Left lung (tissue), 10 donors: ENCODE data around the gene POMGNT2. TPM values are rescaled to one million over a fixed set of nuclear protein-coding genes. Genes with fewer than 3 reads are reported as not detected.

ENCODE experiments used
- ATAC-seq: fragments of 200-7000 bp; cut with Tn5 transposase; one replicate; pipeline ENCODE4 v1.9.1; 2020; ENCODE audit warnings: moderate library complexity
- DNase-seq, 4 donors: peaks; one replicate each; pipeline ENCODE4 v3.0.0-alpha.2; 2013 to 2020
- H3K27ac ChIP-seq, 2 donors: fragments of 200-600 bp; sonication (generic) in 1 of 2; one replicate each; pipeline versions ENCODE4 v1.5.0 to v1.8.0; 2020 to 2021
- H3K27me3 ChIP-seq, 2 donors: fragments of 200-600 bp; sonication (generic) in 1 of 2; one replicate each; pipeline versions ENCODE4 v1.5.0 to v1.8.0; 2020 to 2021
- H3K36me3 ChIP-seq, 2 donors: fragments of 200-600 bp; sonication (generic) in 1 of 2; one replicate each; pipeline versions ENCODE4 v1.5.0 to v1.8.0; 2020 to 2021
- H3K4me1 ChIP-seq, 2 donors: fragments of 200-600 bp; one replicate each; pipeline ENCODE4 v1.8.0; 2021
- H3K4me3 ChIP-seq, 2 donors: fragments of 200-600 bp; sonication (generic) in 1 of 2; one replicate each; pipeline versions ENCODE4 v1.5.0 to v1.8.0; 2020 to 2021; ENCODE audit warnings: mild to moderate bottlenecking in 1 of 2
- H3K9me3 ChIP-seq, 2 donors: fragments of 200-600 bp; sonication (generic) in 1 of 2; one replicate each; pipeline versions ENCODE4 v1.5.0 to v1.8.0; 2020 to 2021
- intact Hi-C, 2 donors: fragments of 100-400 bp; cut with DNase I; formaldehyde crosslinking; loops; one replicate each; pipeline versions ENCODE4 v1.11.2 to v1.14.2; 2022
- polyA plus RNA-seq, 6 donors: library from polyadenylated mRNA; unstranded; fragments of 120-200 nt; gene quantifications; one replicate each; pipeline ENCODE4 v1.2.1, GENCODE V29; 2013; ENCODE audit not compliant: insufficient read length in 6 of 6
- total RNA-seq, 2 donors: library from RNA; stranded (reverse); fragmentation: NEBNext Ultra II Directional; extraction: Animal tissue kit (Norgen Biotek cat#: 25700); gene quantifications; one replicate each; pipeline ENCODE4 v1.2.1, GENCODE V29; 2021
- TF ChIP-seq, protein P1 (sequence below), 2 donors: fragments of 200-600 bp; sonication (generic) in 1 of 2; IDR thresholded peaks; one replicate each; pipeline versions ENCODE4 v1.5.0 to v1.8.0; 2021; ENCODE audit warnings: antibody characterized with exemption in 2 of 2
- donor health status: DM: no; HTN: yes; CAD: no.
- donor health status: DM: no; HTN: no; CAD: no.

POMGNT2 gene
- total and polyA plus RNA-seq, 8 donors: 14.6 to 18.6 (median 16.1) TPM

DNA sequence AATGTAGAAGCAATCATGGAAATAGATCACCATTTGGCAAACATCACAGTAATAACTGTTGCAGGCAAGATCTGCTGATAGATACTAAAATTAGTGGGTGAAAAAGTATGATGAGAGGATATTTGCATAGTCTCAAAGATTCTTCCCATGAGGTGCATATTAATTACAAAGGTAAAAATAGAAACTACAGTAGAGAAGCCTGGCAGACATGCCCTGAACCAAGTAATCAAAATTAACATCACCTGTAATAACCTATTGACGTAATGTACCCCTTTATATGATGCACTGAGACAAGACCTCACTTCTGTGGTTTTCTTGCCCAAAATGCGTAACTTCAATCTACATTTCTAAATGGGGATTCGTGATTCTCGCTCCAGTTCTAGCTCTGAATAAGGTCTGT lies 14.4 kb downstream of the POMGNT2 start:
- no peak for ATAC-seq
- H3K4me1 ChIP-seq: no peaks in the 10 kb centered on the region
- intact Hi-C loops: no loop called here
- H3K4me3 ChIP-seq: no peak overlapping the region
- no peaks in the 10 kb centered on the region for H3K36me3 ChIP-seq
- H3K27me3 ChIP-seq: no peaks in the 10 kb centered on the region
- TF ChIP-seq, protein P1, sequence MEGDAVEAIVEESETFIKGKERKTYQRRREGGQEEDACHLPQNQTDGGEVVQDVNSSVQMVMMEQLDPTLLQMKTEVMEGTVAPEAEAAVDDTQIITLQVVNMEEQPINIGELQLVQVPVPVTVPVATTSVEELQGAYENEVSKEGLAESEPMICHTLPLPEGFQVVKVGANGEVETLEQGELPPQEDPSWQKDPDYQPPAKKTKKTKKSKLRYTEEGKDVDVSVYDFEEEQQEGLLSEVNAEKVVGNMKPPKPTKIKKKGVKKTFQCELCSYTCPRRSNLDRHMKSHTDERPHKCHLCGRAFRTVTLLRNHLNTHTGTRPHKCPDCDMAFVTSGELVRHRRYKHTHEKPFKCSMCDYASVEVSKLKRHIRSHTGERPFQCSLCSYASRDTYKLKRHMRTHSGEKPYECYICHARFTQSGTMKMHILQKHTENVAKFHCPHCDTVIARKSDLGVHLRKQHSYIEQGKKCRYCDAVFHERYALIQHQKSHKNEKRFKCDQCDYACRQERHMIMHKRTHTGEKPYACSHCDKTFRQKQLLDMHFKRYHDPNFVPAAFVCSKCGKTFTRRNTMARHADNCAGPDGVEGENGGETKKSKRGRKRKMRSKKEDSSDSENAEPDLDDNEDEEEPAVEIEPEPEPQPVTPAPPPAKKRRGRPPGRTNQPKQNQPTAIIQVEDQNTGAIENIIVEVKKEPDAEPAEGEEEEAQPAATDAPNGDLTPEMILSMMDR (IDR thresholded peaks at IDR 0.05): no peak
- H3K27ac ChIP-seq: no peak overlapping the region
- no peak for DNase-seq
- H3K9me3 ChIP-seq: no peaks in the 10 kb centered on the region

DNA sequence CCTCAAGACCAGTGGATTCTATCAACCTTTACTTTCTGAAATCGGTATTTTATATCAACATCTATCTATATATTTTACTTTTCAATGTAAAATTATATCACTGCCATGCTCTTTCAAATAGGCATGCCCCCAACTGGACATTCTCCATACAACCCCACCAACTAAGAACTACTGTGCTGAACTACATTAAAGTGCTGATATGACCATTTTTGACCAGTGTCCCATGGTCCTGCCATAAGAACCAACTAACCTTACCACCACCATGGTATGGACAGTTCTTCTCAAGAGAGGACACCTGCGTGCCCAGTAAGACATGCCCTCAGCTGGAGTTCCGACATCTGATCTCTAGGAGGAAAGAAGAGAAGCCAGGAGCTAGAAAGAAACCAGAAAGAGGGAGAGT lies 15.6 kb downstream of the POMGNT2 start:
- DNase-seq (no peak), ATAC-seq (no peak)
- no peak overlapping the region for H3K4me3 ChIP-seq
- H3K9me3 ChIP-seq: no peaks in the 10 kb centered on the region
- no peaks in the 10 kb centered on the region for H3K36me3 ChIP-seq
- H3K4me1 ChIP-seq: no peaks in the 10 kb centered on the region
- no peak overlapping the region for H3K27ac ChIP-seq
- intact Hi-C loops: no loop called here
- H3K27me3 ChIP-seq: no peaks in the 10 kb centered on the region
- TF ChIP-seq, protein P1 (IDR thresholded peaks at IDR 0.05): no peak

DNA sequence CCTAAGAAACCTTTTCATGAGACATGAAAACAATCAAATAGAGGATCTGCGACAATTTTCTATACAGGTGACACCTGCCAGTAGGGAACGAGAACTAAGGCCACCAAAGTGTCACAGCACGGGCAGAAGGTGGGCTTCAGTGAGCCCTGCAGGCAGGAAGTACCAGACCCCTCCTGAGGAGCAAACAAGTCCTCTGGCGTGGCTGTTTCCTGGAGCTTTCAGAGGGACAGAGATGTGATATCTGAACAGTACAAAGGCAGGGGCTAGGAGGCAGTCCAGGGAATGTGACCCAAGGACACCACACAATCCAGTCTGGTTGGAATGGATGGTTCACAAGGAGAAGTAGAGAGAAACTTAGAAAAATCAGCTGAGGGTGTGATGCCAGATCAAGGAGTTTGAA lies 16.8 kb downstream of the POMGNT2 start:
- H3K27me3 ChIP-seq: no peaks in the 10 kb centered on the region
- no peak overlapping the region for H3K27ac ChIP-seq
- H3K4me3 ChIP-seq: no peak overlapping the region
- TF ChIP-seq, protein P1 (IDR thresholded peaks at IDR 0.05): no peak
- no peak for DNase-seq
- no peak for ATAC-seq
- intact Hi-C loops: no loop called here
- no peaks in the 10 kb centered on the region for H3K4me1 ChIP-seq
- H3K36me3 ChIP-seq: no peaks in the 10 kb centered on the region
- H3K9me3 ChIP-seq: no peaks in the 10 kb centered on the region

DNA sequence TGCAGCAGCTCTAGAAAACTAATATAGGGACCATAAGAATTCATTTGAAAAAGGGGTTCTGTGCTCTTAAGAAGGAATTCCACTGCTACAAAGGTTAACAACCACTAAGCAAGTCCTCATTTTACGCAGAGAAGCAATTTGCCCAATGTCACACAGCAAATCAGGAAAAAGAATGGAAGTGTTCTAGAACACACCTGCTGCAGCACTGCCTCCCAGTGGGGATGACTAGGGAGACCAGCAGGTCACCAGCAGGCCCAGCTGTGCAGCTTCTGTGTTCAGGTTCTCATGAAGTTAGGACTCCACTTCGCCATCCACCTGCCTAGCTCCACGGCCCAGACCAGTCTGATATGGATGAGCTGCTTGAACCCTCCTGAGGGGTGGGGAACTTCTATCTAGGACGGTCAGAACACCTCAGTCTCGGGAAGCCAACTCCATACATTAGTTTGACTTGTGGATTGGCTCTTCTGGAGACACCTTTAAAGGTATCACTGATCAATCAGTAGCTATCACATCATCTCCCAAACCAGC lies 18.6 kb downstream of the POMGNT2 start:
- H3K4me3 ChIP-seq: no peak overlapping the region
- DNase-seq: no peak
- no peaks in the 10 kb centered on the region for H3K36me3 ChIP-seq
- no peaks in the 10 kb centered on the region for H3K4me1 ChIP-seq
- no peak for ATAC-seq
- H3K9me3 ChIP-seq: no peaks in the 10 kb centered on the region
- no peak overlapping the region for H3K27ac ChIP-seq
- TF ChIP-seq, protein P1 (IDR thresholded peaks at IDR 0.05): peak in 1 of 2 donors; percentile 9
- no peaks in the 10 kb centered on the region for H3K27me3 ChIP-seq
- intact Hi-C loops: no loop called here

DNA sequence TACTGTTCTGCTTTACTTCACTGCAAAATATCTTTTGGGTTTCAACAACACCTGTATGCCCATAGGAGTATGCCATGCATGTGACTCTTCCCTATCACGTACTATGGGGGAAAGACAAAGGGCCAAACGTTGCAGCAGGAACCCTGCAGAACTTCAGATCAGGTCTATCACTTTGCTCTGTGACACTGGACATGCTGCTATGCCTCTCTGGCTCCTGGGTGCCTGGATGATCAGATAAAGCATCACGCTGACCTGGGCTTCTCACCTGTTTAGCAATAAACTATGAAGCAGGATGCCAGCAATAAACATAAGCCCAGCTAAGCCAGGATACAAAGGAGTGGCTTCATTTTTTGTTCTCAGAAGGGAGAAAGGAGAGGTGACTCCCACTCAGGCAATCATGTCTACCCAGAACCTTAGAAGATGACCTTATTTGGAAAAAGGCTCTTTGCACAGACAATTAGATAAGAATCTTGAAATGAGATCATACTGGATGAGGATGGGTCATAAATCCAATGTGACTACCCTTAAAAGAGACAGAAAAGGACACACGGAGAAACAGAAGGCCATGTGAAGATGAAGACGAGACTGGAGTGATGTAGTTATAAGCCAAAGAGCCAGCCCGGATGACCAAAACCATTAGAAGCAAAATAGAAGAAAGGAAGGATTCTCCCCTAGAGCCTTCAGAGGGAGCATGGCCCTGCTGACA lies 19.3 kb downstream of the POMGNT2 start:
- no peaks in the 10 kb centered on the region for H3K27me3 ChIP-seq
- no peak overlapping the region for H3K4me3 ChIP-seq
- H3K27ac ChIP-seq: no peak overlapping the region
- no peak for DNase-seq
- H3K4me1 ChIP-seq: no peaks in the 10 kb centered on the region
- TF ChIP-seq, protein P1 (IDR thresholded peaks at IDR 0.05): no peak
- intact Hi-C loops: no loop called here
- no peaks in the 10 kb centered on the region for H3K9me3 ChIP-seq
- no peaks in the 10 kb centered on the region for H3K36me3 ChIP-seq
- no peak for ATAC-seq
